Activated B cell treated with CpG ODN at 0.5 μM for 24 hours (primary cell): Measurements from ENCODE around the gene PIGU. TPM values are rescaled to one million over a fixed set of nuclear protein-coding genes. Genes with fewer than 3 reads are reported as not detected.

Experiments used
- ATAC-seq: fragments of 200-7000 bp; cut with Tn5 transposase; one replicate; pipeline ENCODE4 v1.10.0; 2021; ENCODE audit warnings: low read depth, mild to moderate bottlenecking, moderate library complexity
- CTCF ChIA-PET: fragments of 350-600 bp; sonication (Branson Sonifier 250); formaldehyde crosslinking; loops from one replicate; lab custom pipeline; 2021; ENCODE audit warnings: antibody characterized with exemption; lab: Charles Lee
- POLR2A ChIA-PET: fragments of 350-600 bp; sonication (Branson Sonifier 250); formaldehyde crosslinking; loops from one replicate; lab custom pipeline; 2021; ENCODE audit warnings: antibody characterized with exemption; lab: Charles Lee
- DNase-seq: peaks from one replicate; pipeline ENCODE4 v3.0.0; 2022
- H3K27ac Mint-ChIP-seq: one replicate; pipeline ENCODE4 v1.8.0; 2020; ENCODE audit warnings: mixed read lengths
- H3K27me3 Mint-ChIP-seq: one replicate; pipeline ENCODE4 v1.8.0; 2021; ENCODE audit warnings: mixed read lengths
- H3K36me3 Mint-ChIP-seq: one replicate; pipeline ENCODE4 v1.8.0; 2021; ENCODE audit warnings: low read depth, mixed read lengths
- H3K4me1 Mint-ChIP-seq: one replicate; pipeline ENCODE4 v1.8.0; 2021; ENCODE audit warnings: mixed read lengths
- H3K4me3 Mint-ChIP-seq: one replicate; pipeline ENCODE4 v1.8.0; 2020; ENCODE audit warnings: mild to moderate bottlenecking, mixed read lengths
- H3K9me3 Mint-ChIP-seq: one replicate; pipeline ENCODE4 v1.8.0; 2020; ENCODE audit warnings: mixed read lengths
- intact Hi-C: fragments of 100-400 bp; cut with micrococcal nuclease; formaldehyde crosslinking; loops from one replicate; pipeline ENCODE4 v1.15.1; 2024
- total RNA-seq: library from RNA; stranded (reverse); gene quantifications from 2 replicates; pipeline ENCODE4 v1.2.3, GENCODE V29; 2022
- TF ChIP-seq, protein P1 (sequence below): fragments of 200-600 bp; IDR thresholded peaks from one replicate; pipeline ENCODE4 v1.8.0; 2022; ENCODE audit warnings: antibody characterized with exemption, mild to moderate bottlenecking

Gene PIGU
- total RNA-seq, 1 donor from 2014 or later = 14.7 TPM

DNA sequence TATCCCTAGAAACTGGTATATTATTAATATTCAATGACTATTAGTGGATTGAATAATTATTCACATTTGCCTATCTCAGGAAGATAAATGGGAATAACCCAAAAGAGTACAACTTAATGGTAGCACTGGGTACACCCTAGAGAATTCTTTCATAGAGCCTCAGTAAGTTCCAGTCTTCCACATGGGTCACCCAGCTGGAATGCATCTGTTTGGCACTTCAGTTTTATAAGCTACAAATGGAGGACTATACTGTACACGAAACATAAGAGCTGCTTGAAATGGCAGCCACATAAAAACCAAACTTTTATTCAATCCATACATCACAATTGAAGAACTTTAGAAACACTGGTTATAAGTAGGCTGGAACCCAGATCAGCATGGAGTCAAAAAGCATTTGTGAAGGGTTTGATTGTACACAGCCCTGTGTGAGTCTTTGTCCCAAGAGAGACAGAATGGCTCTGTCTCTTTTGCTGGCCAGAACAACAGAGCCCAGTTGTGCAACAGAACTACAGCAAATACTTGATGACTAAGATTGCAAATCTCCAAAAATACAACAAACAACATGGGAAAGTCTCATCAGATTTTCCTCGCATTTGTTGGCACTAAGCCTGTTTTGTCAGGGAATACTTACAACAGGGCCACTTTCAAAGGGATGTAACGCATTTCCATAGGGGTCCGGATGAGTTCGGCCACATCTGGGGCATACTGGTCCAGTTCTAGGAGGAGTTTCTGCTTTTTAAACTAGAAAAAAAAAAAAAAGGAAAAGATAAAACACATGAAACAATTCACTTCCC lies 39.5 kb downstream of the PIGU start:
- Mint-ChIP-seq H3K36me3 (peaks cover 65% of the 10 kb centered on the region), H3K9me3 (no peaks in the 10 kb centered on the region), H3K27me3 (no peaks in the 10 kb centered on the region), H3K27ac (no peak overlapping the region), H3K4me1 (no peaks in the 10 kb centered on the region), H3K4me3 (no peak overlapping the region)
- ATAC-seq (no peak), DNase-seq (no peak)
- ChIA-PET CTCF (no interaction called here), POLR2A (no interaction called here)
- intact Hi-C loops = no loop called here
- TF ChIP-seq, protein P1, sequence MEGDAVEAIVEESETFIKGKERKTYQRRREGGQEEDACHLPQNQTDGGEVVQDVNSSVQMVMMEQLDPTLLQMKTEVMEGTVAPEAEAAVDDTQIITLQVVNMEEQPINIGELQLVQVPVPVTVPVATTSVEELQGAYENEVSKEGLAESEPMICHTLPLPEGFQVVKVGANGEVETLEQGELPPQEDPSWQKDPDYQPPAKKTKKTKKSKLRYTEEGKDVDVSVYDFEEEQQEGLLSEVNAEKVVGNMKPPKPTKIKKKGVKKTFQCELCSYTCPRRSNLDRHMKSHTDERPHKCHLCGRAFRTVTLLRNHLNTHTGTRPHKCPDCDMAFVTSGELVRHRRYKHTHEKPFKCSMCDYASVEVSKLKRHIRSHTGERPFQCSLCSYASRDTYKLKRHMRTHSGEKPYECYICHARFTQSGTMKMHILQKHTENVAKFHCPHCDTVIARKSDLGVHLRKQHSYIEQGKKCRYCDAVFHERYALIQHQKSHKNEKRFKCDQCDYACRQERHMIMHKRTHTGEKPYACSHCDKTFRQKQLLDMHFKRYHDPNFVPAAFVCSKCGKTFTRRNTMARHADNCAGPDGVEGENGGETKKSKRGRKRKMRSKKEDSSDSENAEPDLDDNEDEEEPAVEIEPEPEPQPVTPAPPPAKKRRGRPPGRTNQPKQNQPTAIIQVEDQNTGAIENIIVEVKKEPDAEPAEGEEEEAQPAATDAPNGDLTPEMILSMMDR = no peak

DNA sequence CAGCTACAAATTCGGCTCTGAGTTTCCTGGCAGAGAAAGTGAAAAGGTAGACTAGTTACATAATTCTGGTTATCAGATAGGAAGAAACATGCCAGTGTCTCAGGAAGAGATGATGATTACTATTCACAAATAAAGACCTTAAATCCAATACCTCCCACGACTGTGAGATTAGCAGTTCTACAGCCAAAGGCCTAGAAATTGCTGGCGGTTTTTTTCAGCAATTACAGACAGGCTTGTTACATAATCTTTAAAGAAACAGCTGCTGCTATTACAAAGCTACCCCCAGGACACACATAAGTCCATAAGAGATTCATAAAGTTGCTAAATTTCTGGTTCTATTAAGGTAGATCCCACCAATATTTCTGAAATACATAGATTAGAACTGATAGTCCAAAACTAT lies 40.2 kb downstream of the PIGU start:
- Mint-ChIP-seq H3K4me3 (no peak overlapping the region), H3K36me3 (peaks cover 64% of the 10 kb centered on the region), H3K4me1 (no peaks in the 10 kb centered on the region), H3K9me3 (no peaks in the 10 kb centered on the region), H3K27me3 (no peaks in the 10 kb centered on the region), H3K27ac (no peak overlapping the region)
- ATAC-seq = no peak
- no peak for DNase-seq
- POLR2A ChIA-PET = no interaction called here
- TF ChIP-seq, protein P1 = no peak
- intact Hi-C loops = no loop called here
- CTCF ChIA-PET = no interaction called here

DNA sequence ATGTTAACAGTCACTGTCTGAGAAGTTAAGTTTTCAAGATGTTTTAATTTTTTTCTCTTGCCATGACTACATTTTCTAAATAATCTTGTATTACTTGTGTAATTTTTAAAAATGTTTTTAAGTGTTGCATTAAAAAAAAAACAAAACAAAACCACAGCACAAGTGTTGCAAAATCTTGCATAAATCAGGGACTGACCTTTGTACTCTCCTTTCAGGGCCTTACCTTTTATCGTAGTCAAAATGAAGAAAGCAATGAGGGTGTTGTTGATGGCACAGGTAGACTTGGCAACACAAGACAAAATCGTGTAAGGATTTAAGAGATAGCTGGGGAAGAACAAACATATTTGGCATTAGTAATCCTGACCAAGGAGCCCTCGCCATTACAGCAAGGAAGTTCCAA lies 42.5 kb downstream of the PIGU start:
- Mint-ChIP-seq H3K36me3 (peaks cover 69% of the 10 kb centered on the region), H3K27me3 (no peaks in the 10 kb centered on the region), H3K4me3 (no peak overlapping the region), H3K4me1 (no peaks in the 10 kb centered on the region), H3K27ac (no peak overlapping the region), H3K9me3 (no peaks in the 10 kb centered on the region)
- ChIA-PET POLR2A (no interaction called here), CTCF (interaction anchor here (1.1 to 1.8 kb wide), 2 partner anchors 135 to 322 kb away, joined by 3 to 7 read pairs; no protein-coding TSS in a partner anchor)
- DNase-seq (no peak), ATAC-seq (no peak)
- intact Hi-C loops = no loop called here
- TF ChIP-seq, protein P1 = no peak

DNA sequence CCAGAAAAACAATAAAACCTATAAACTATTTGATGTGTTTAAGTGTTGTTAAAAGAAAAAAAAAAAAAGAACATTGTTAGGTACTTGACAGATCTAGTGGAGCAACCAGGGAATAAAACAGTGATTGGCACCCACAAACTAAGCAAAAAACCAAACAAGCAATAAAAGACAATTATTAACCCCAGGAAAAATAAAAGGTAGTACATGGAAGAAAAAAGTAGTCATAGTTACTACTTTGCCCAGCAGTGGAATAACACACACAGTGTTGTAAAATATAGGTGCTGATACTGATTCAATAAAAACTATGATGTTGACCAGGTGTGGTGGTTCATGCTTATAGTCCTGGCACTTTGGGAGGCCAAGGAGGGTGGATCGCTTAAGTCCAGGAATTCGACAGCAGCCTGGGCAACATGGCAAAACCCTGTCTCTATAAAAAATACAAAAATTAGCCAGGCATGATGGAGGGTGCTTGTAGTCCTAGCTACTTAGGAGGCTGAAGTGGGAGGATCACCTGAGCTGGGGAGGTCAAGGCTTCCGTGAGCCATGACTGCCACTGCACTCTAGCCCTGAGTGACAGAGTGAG lies 43.9 kb downstream of the PIGU start:
- POLR2A ChIA-PET = no interaction called here
- DNase-seq (no peak), ATAC-seq (no peak)
- no peak overlapping the region for H3K4me3 Mint-ChIP-seq
- no peak overlapping the region for H3K27ac Mint-ChIP-seq
- H3K27me3 Mint-ChIP-seq = no peaks in the 10 kb centered on the region
- intact Hi-C loops = no loop called here
- peaks cover 67% of the 10 kb centered on the region for H3K36me3 Mint-ChIP-seq
- TF ChIP-seq, protein P1 = no peak
- no peaks in the 10 kb centered on the region for H3K9me3 Mint-ChIP-seq
- no peaks in the 10 kb centered on the region for H3K4me1 Mint-ChIP-seq
- CTCF ChIA-PET = no interaction called here

DNA sequence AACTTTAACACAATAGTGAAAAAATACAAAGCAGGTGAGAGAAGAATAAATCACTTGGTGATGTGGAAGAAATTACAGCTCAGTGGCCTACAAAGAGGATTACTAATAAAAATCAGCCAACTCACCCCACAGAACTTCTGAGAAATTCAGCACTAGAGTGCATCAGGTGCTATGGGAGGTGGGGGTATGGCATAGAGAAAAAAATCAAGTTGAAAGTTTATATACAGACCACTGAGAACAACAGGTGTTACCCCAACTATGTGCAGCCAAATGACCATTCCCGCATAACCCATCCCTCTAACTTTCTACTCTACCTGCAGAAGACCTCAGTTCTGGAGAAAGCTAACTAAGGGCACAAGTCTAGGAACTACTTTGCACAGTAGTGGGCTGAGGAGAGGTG lies 47.0 kb downstream of the PIGU start:
- no peak for ATAC-seq

More for the DNA sequence above, 47.0 kb downstream of the PIGU start:
- ChIA-PET CTCF (no interaction called here), POLR2A (no interaction called here)
- Mint-ChIP-seq H3K4me3 (no peak overlapping the region), H3K4me1 (no peaks in the 10 kb centered on the region), H3K36me3 (peaks cover 49% of the 10 kb centered on the region), H3K9me3 (no peaks in the 10 kb centered on the region), H3K27ac (no peak overlapping the region), H3K27me3 (no peaks in the 10 kb centered on the region)
- intact Hi-C loops = no loop called here
- no peak for DNase-seq
- TF ChIP-seq, protein P1 = no peak
